ENCODE measurements around the gene CLEC17A.

DNA sequence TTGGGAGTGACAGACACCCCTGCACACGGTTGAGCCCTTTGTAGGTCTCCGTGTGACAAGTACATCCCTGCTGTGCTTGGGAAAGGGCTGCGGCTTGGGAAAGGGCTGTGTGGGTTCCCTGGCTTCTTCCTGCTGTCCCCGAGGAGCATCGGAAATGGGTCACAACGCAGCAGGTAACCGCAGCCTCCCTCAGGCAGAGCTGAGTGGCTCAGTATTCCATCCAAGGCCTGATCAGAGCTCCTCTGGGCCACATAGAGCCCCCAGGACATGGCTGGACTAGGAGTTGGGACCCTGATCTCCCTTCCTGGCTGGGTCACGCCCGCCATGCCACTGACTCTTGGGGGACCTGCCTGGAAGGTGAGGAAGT lies 37.2 kb upstream of the CLEC17A start:
- TF ChIP-seq CTCF (IDR thresholded peaks at IDR 0.05) (no peak), ZFX (IDR thresholded peaks at IDR 0.05; ENCODE audit: borderline replicate concordance) (no peak)

Data from 22Rv1 (cell line).